Activated CD8-positive, alpha-beta memory T cell treated with anti-CD3 and anti-CD28 coated beads, Interleukin-2, amount 50 U/mL, for 48 hours (primary cell): ENCODE data around the gene FHAD1.

Experiments used
- DNase-seq: peaks from one replicate; pipeline ENCODE4 v3.0.0-alpha.2; 2020

The FHAD1 gene

GRCh38 chr1:15309687-15310086, 62.7 kb downstream of the FHAD1 start:
- no peak for DNase-seq

- no peak for DNase-seq
Measured at GRCh38 chr1:15310544-15310943, 63.5 kb downstream of the FHAD1 start.

- DNase-seq: no peak
Measured at GRCh38 chr1:15311122-15311822, 64.2 kb downstream of the FHAD1 start.

GRCh38 chr1:15311880-15312279, 64.9 kb downstream of the FHAD1 start:
- no peak for DNase-seq

- no peak for DNase-seq
Measured at GRCh38 chr1:15312626-15313411, 65.8 kb downstream of the FHAD1 start.

GRCh38 chr1:15314328-15315281, 67.6 kb downstream of the FHAD1 start:
- DNase-seq: no peak

GRCh38 chr1:15315815-15316214, 68.8 kb downstream of the FHAD1 start:
- DNase-seq: no peak

GRCh38 chr1:15316510-15316909, 69.5 kb downstream of the FHAD1 start:
- no peak for DNase-seq

GRCh38 chr1:15320267-15320666, 73.2 kb downstream of the FHAD1 start:
- DNase-seq: no peak

- no peak for DNase-seq
Measured at GRCh38 chr1:15321601-15322000, 74.6 kb downstream of the FHAD1 start.

GRCh38 chr1:15322648-15323350, 75.8 kb downstream of the FHAD1 start:
- DNase-seq: no peak

- peak; percentile 86 for DNase-seq
Measured at GRCh38 chr1:15323351-15323988, 76.4 kb downstream of the FHAD1 start.

GRCh38 chr1:15323989-15324868, 77.2 kb downstream of the FHAD1 start:
- no peak for DNase-seq

- DNase-seq: no peak
Measured at GRCh38 chr1:15324869-15325335, 77.9 kb downstream of the FHAD1 start.

- no peak for DNase-seq
Measured at GRCh38 chr1:15325375-15326085, 78.5 kb downstream of the FHAD1 start.

- no peak for DNase-seq
Measured at GRCh38 chr1:15326691-15327588, 79.9 kb downstream of the FHAD1 start.

GRCh38 chr1:15328351-15329103, 81.5 kb downstream of the FHAD1 start:
- DNase-seq: no peak

GRCh38 chr1:15329104-15329820, 82.2 kb downstream of the FHAD1 start:
- no peak for DNase-seq
